IMR-90 (cell line): ENCODE results near the gene ADAMTSL4.

Experiments
- CEBPB ChIP-seq: IDR thresholded peaks from 2 replicates; pipeline ENCODE4 v1.6.1; 2012; ENCODE audit warnings: low read depth, low read length, improper control_type of control experiment
- CHD1 ChIP-seq: IDR thresholded peaks from 2 replicates; pipeline ENCODE4 v1.6.1; 2012; ENCODE audit warnings: low read depth, low read length, improper control_type of control experiment
- CTCF ChIP-seq: conservative IDR thresholded peaks from 2 replicates; pipeline ENCODE4 v1.5.1; 2012; ENCODE audit warnings: mild to moderate bottlenecking, low read depth, low read length, improper control_type of control experiment
- FOS ChIP-seq: fragments of 150-350 bp; IDR thresholded peaks from 2 replicates; pipeline ENCODE4 v1.6.1; 2016; ENCODE audit warnings: low read depth, low read length
- MXI1 ChIP-seq: IDR thresholded peaks from 2 replicates; pipeline ENCODE4 v1.6.1; 2012; ENCODE audit warnings: low read depth, mild to moderate bottlenecking, low read length, moderate library complexity, borderline replicate concordance
- POLR2A ChIP-seq: IDR thresholded peaks from 2 replicates; pipeline ENCODE4 v1.6.1; 2012; ENCODE audit warnings: mild to moderate bottlenecking, low read depth, low read length
- RAD21 ChIP-seq: IDR thresholded peaks from 2 replicates; pipeline ENCODE4 v1.6.1; 2012; ENCODE audit warnings: low read length, improper control_type of control experiment
- TF ChIP-seq, protein P1 (sequence below): fragments of 150-350 bp; IDR thresholded peaks from 2 replicates; pipeline ENCODE4 v1.6.1; 2017; ENCODE audit warnings: mild to moderate bottlenecking, antibody characterized with exemption, low read length, low read depth

DNA sequence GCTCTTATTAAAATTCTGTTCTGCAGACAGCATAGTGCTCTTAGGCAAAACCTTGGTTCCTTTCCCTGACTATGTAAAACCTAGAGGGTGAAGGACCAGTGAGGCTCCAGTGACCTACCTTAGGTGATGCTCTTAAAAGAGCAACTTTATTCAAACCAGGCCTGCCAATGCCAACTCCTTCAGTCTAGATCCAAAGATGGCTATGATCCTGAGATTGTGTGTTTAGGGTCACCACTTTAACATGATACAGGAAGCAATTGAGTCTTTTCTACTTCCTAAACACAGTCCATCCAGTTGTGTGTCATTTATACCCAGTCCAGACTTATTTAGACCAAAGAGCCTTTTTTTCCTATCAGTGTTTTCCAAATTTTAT lies 19.4 kb downstream of the ADAMTSL4 start:
- TF ChIP-seq, protein P1, sequence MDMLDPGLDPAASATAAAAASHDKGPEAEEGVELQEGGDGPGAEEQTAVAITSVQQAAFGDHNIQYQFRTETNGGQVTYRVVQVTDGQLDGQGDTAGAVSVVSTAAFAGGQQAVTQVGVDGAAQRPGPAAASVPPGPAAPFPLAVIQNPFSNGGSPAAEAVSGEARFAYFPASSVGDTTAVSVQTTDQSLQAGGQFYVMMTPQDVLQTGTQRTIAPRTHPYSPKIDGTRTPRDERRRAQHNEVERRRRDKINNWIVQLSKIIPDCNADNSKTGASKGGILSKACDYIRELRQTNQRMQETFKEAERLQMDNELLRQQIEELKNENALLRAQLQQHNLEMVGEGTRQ, result no peak
- TF ChIP-seq CHD1 (no peak), CTCF (no peak), CEBPB (no peak), FOS (no peak), POLR2A (peak; percentile 81), MXI1 (no peak), RAD21 (no peak)
